Spleen (tissue), 11 donors: ENCODE results near the gene RPL29. TPM values are rescaled to one million over a fixed set of nuclear protein-coding genes. Genes with fewer than 3 reads are reported as not detected.
A peak's percentile ranks its signal among the peaks of the same experiment; 100 is the strongest.

ENCODE experiments used
- DNase-seq: peaks from one replicate; pipeline ENCODE4 v3.0.0-alpha.2; 2020
- H3K27ac ChIP-seq, 8 donors: fragments of 200-600 bp; sonication (generic) in 7 of 8; 1 replicate in 4 of 8; 2 replicates in 4 of 8; pipeline versions ENCODE4 v1.5.0 to v1.8.0; 2016 to 2021; ENCODE audit warnings: inconsistent platforms in 4 of 8, mild to moderate bottlenecking in 4 of 8, moderate library complexity in 1 of 8
- H3K27me3 ChIP-seq, 7 donors: fragments of 200-600 bp; sonication (generic) in 6 of 7; replicated peaks in 1 of 7; 1 replicate in 4 of 7; 2 replicates in 3 of 7; pipeline versions ENCODE4 v1.5.0 to v1.8.0; 2016 to 2021; ENCODE audit warnings: inconsistent platforms in 3 of 7, mild to moderate bottlenecking in 1 of 7
- H3K36me3 ChIP-seq, 6 donors: fragments of 200-600 bp; sonication (generic) in 5 of 6; 1 replicate in 4 of 6; 2 replicates in 2 of 6; pipeline versions ENCODE4 v1.5.0 to v1.8.0; 2016 to 2021; ENCODE audit warnings: inconsistent platforms in 2 of 6
- H3K4me1 ChIP-seq, 6 donors: fragments of 200-600 bp; sonication (generic) in 5 of 6; 1 replicate in 3 of 6; 2 replicates in 3 of 6; pipeline versions ENCODE4 v1.5.0 to v1.8.0; 2016 to 2021; ENCODE audit warnings: inconsistent platforms in 3 of 6
- H3K4me3 ChIP-seq, 8 donors: fragments of 200-600 bp; sonication (generic) in 7 of 8; 1 replicate in 4 of 8; 2 replicates in 4 of 8; pipeline versions ENCODE4 v1.5.0 to v1.8.0; 2016 to 2021; ENCODE audit warnings: inconsistent platforms in 4 of 8, mild to moderate bottlenecking in 4 of 8, moderate library complexity in 2 of 8
- H3K9me3 ChIP-seq, 8 donors: fragments of 200-600 bp; sonication (generic) in 7 of 8; 1 replicate in 4 of 8; 2 replicates in 4 of 8; pipeline versions ENCODE4 v1.5.0 to v1.8.0; 2016 to 2021; ENCODE audit warnings: inconsistent platforms in 4 of 8
- POLR2A ChIP-seq, 3 donors: fragments of 450-650 bp; IDR thresholded peaks; one replicate each; pipeline ENCODE4 v1.5.1; 2017; ENCODE audit warnings: antibody characterized with exemption in 3 of 3, mild to moderate bottlenecking in 1 of 3
- POLR2AphosphoS5 ChIP-seq, 3 donors: sonication (generic); formaldehyde crosslinking; IDR thresholded peaks; one replicate each; pipeline ENCODE4 v1.5.1; 2017; ENCODE audit warnings: antibody characterized with exemption in 3 of 3
- WGBS, 5 donors: extraction: QIAGEN DNeasy Blood & Tissue Kit in 3 of 5; methylation state at CpG; one replicate each; pipeline versions ENCODE4 v1.1.5 to v1.1.7; 2013 to 2018; 5-methylcytosine and 5-hydroxymethylcytosine counted together
- intact Hi-C: fragments of 100-400 bp; cut with DNase I; formaldehyde crosslinking; loops from one replicate; pipeline ENCODE4 v1.15.0; 2023; ENCODE audit warnings: low total_unique reads
- polyA plus RNA-seq, 3 donors: library from polyadenylated mRNA; stranded (reverse); fragments of 200-250 nt; gene quantifications; one replicate each; pipeline ENCODE4 v1.2.1, GENCODE V29; 2013
- total RNA-seq, 7 donors: library from RNA; depleted of rRNA in 3 of 7; stranded (reverse); fragments of >200 nt in 3 of 7; fragmentation: NEBNext Ultra II Directional in 4 of 7; extraction: Animal tissue kit (Norgen Biotek cat#: 25700) in 4 of 7; gene quantifications; one replicate each; pipeline versions ENCODE4 v1.1.0 to v1.2.1, GENCODE V29; 2016 to 2021
- TF ChIP-seq, protein P1 (sequence below), 11 experiments: fragments of 200-600 bp in 7 of 11; fragments of 450-650 bp in 4 of 11; sonication (generic) in 4 of 11; IDR thresholded peaks in 8 of 11; conservative IDR thresholded peaks in 3 of 11; 1 replicate in 7 of 11; 2 replicates in 4 of 11; pipeline versions ENCODE4 v1.4.0 to v1.8.0; 2016 to 2021; ENCODE audit warnings: antibody characterized with exemption in 11 of 11, inconsistent platforms in 4 of 11, mild to moderate bottlenecking in 1 of 11
- donor health status: healthy with polysubstance abuse.
- donor health status: DM: no; HTN: no; CAD: no; lungs with moderate emphysema.
- donor health status: DM: no; HTN: no; CAD: no.
- donor health status: Bipolar disorder and iron deficiency.
- donor health status: healthy.
- donor health status: DM: no; HTN: no; CAD: no.
- donor health status: DM: yes; HTN: yes; CAD: no.

The RPL29 gene
- total and polyA plus RNA-seq, 10 donors = 684 to 4,302 (median 1,095) TPM

DNA sequence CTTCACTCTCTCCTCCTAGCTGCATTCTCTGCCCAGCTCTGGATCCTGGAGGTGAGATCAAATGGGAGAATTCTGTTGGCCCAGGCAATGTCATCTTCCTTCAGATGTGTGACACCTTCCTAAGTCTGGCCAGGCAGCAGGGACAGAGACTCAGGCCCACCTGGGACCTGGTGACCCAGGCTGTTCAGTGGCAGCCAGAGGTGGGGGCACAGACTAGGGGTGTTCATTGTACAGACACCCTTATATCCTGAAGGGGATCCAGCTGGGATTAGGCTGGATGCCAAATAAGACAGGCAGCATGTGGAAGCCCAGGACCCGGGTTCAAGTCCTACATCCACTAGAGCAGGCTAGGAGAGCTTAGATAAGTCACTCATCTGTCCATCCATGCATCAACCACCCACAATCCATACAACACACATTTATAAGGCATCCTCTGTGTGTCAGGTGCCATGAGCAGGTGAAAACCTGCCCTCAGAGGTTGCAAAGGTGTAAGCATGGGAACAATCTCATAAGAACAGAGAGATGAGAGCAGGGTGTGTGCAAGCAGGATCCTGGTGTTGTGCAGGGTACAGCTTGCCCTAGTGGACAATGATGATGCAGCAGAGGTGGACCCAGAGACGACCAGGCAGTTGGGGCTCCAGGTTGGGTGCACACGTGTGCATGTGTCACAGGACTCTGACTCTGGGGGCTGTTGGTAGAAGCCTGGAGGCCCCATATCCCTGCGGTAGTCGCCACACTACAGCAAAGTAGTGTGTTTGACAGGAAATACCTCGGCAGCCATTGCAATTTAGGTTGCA is 18.3 kb upstream of the RPL29 start:
- no peaks in the 10 kb centered on the region for H3K36me3 ChIP-seq
- H3K4me1 ChIP-seq = peaks cover 0 to 67% (median 34%) of the 10 kb centered on the region in 6 donors
- WGBS, 5 donors = 50 to 92% (median 74%) methylated on average over 1 to 6 of the region's 6 CpGs
- H3K27me3 ChIP-seq = no peaks in the 10 kb centered on the region
- DNase-seq = no peak
- TF ChIP-seq, protein P1, sequence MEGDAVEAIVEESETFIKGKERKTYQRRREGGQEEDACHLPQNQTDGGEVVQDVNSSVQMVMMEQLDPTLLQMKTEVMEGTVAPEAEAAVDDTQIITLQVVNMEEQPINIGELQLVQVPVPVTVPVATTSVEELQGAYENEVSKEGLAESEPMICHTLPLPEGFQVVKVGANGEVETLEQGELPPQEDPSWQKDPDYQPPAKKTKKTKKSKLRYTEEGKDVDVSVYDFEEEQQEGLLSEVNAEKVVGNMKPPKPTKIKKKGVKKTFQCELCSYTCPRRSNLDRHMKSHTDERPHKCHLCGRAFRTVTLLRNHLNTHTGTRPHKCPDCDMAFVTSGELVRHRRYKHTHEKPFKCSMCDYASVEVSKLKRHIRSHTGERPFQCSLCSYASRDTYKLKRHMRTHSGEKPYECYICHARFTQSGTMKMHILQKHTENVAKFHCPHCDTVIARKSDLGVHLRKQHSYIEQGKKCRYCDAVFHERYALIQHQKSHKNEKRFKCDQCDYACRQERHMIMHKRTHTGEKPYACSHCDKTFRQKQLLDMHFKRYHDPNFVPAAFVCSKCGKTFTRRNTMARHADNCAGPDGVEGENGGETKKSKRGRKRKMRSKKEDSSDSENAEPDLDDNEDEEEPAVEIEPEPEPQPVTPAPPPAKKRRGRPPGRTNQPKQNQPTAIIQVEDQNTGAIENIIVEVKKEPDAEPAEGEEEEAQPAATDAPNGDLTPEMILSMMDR (IDR thresholded peaks at IDR 0.05 in 8 of 11, conservative IDR thresholded peaks at IDR 0.05 in 3 of 11) = no peak
- TF ChIP-seq POLR2AphosphoS5 (IDR thresholded peaks at IDR 0.05) = no peak
- no peak for TF ChIP-seq POLR2A (IDR thresholded peaks at IDR 0.05)
- no peak overlapping the region for H3K4me3 ChIP-seq
- intact Hi-C loops = no loop called here
- H3K27ac ChIP-seq = no peak overlapping the region
- H3K9me3 ChIP-seq = no peaks in the 10 kb centered on the region

DNA sequence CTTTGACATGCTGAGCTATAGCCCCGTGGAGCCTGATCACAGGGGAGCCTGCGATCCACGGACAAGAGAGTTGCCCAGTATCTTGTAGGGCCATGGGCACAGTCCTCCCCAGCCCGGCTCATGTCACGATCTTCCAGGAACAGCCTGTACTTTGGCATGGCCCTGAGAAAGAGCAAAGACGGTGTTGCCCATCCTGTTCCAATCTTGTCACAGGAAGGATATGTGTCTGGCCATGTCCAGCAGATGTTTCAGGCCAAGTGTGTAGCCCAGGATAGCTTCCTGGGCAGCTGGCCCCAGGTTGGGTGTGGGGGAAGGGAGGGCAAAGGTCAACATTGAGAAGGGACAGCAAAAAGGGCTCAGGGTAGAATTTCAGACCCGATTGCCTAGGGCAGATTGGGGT is 17.0 kb upstream of the RPL29 start:
- no peaks in the 10 kb centered on the region for H3K9me3 ChIP-seq
- no peaks in the 10 kb centered on the region for H3K36me3 ChIP-seq
- H3K27ac ChIP-seq = peak overlapping the region in 6 of 8 donors; percentile 1 to 39 (median 25)
- no peak for DNase-seq
- peaks cover 0 to 59% (median 32%) of the 10 kb centered on the region in 6 donors for H3K4me1 ChIP-seq
- no peak overlapping the region for H3K4me3 ChIP-seq
- TF ChIP-seq POLR2A (IDR thresholded peaks at IDR 0.05) = no peak
- TF ChIP-seq, protein P1 (IDR thresholded peaks at IDR 0.05 in 8 of 11, conservative IDR thresholded peaks at IDR 0.05 in 3 of 11) = no peak
- peak in 2 of 3 donors; percentile 80 to 84 for TF ChIP-seq POLR2AphosphoS5 (IDR thresholded peaks at IDR 0.05)
- WGBS, 5 donors = 48 to 84% (median 68%) methylated on average over 6 to 7 of the region's 7 CpGs
- intact Hi-C loops = no loop called here
- no peaks in the 10 kb centered on the region for H3K27me3 ChIP-seq

DNA sequence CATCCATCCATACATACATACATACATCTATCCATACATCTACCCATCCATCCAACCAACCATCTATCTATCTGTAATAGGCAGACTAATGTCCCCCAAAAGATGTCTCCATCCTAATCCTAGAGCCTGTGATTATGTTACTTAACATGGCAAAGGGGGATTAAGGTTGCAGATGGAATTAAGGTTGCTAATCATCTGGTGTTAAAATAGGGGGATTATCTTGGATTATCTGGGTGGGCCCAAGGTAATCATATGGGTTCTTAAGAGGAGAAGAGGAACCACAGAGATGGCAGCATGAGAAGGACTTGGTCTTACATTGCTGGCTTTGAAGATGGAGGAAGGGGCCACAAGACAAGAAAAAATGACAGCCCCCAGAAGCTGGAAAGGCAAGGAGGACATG is 14.7 kb upstream of the RPL29 start:
- Histone ChIP-seq H3K4me3 (no peak overlapping the region), H3K9me3 (no peaks in the 10 kb centered on the region), H3K36me3 (no peaks in the 10 kb centered on the region), H3K27me3 (no peaks in the 10 kb centered on the region), H3K27ac (no peak overlapping the region), H3K4me1 (peaks cover 10 to 56% (median 33%) of the 10 kb centered on the region in 6 donors)
- TF ChIP-seq POLR2AphosphoS5 (IDR thresholded peaks at IDR 0.05) (no peak), POLR2A (IDR thresholded peaks at IDR 0.05) (no peak)
- TF ChIP-seq, protein P1 (IDR thresholded peaks at IDR 0.05 in 8 of 11, conservative IDR thresholded peaks at IDR 0.05 in 3 of 11) = no peak
- no peak for DNase-seq
- intact Hi-C loops = no loop called here

DNA sequence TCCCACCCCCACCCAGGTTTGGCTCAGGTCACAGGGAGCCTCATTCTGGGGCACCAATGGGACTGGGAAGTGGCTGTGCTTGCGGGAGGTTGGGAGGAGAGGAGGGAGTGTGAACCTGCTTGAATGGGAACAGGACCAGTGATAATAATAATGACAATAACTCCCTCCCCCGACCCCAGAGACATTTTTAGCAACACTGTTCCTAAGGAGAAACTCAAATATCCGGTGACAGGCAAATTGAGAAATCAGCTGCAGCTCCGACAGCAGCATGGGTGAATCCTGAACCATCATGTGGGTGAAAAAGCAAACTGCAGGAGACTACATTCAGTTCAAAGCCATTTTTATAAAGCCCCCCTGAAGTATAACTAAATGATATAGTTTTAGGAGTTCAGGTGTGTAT is 11.6 kb upstream of the RPL29 start:
- Histone ChIP-seq H3K27ac (no peak overlapping the region), H3K4me1 (peaks cover 15 to 40% (median 31%) of the 10 kb centered on the region in 6 donors), H3K36me3 (no peaks in the 10 kb centered on the region), H3K4me3 (no peak overlapping the region), H3K27me3 (no peaks in the 10 kb centered on the region), H3K9me3 (no peaks in the 10 kb centered on the region)
- 54 to 79% (median 78%) methylated on average over 4 of the region's 4 CpGs for WGBS, 5 donors
- TF ChIP-seq, protein P1 (IDR thresholded peaks at IDR 0.05 in 8 of 11, conservative IDR thresholded peaks at IDR 0.05 in 3 of 11) = no peak
- TF ChIP-seq POLR2A (IDR thresholded peaks at IDR 0.05) = no peak
- TF ChIP-seq POLR2AphosphoS5 (IDR thresholded peaks at IDR 0.05) = no peak
- no peak for DNase-seq
- intact Hi-C loops = loop anchor here (10.0 kb wide), 1 partner anchor 48 kb away; the partner anchor contains the start of gene DUSP7
